Endodermal cell (in vitro differentiated cells): ENCODE data around the gene VAV3. TPM values are rescaled to one million over a fixed set of nuclear protein-coding genes. Genes with fewer than 3 reads are reported as not detected.

Experiments
- DNase-seq: peaks from one replicate; pipeline ENCODE4 v3.0.0-alpha.2; 2017
- H3K27ac ChIP-seq: 2 replicates; pipeline ENCODE4 v1.5.1; 2013; ENCODE audit warnings: mild to moderate bottlenecking, low read depth, low read length, moderate library complexity
- H3K27me3 ChIP-seq: 2 replicates; pipeline ENCODE4 v1.6.1; 2013; ENCODE audit warnings: mild to moderate bottlenecking, low read length, moderate library complexity; ENCODE audit not compliant: insufficient read depth, control insufficient read depth, poor library complexity, severe bottlenecking
- H3K36me3 ChIP-seq: 2 replicates; pipeline ENCODE4 v1.7.0; 2013; ENCODE audit warnings: mild to moderate bottlenecking, low read length, moderate library complexity; ENCODE audit not compliant: control insufficient read depth, insufficient read depth
- H3K4me1 ChIP-seq: one replicate; pipeline ENCODE4 v1.7.0; 2013; ENCODE audit warnings: low read length; ENCODE audit not compliant: control insufficient read depth, insufficient read depth
- H3K4me3 ChIP-seq: 2 replicates; pipeline ENCODE4 v1.5.1; 2013; ENCODE audit warnings: mild to moderate bottlenecking, low read length, moderate library complexity
- H3K9ac ChIP-seq: 2 replicates; pipeline ENCODE4 v1.6.1; 2013; ENCODE audit warnings: mild to moderate bottlenecking, low read length, moderate library complexity; ENCODE audit not compliant: poor library complexity, severe bottlenecking; ENCODE audit errors: extremely low read depth
- H3K9me3 ChIP-seq: 2 replicates; pipeline ENCODE4 v1.6.1; 2013; ENCODE audit warnings: mild to moderate bottlenecking, low read length, moderate library complexity; ENCODE audit not compliant: control insufficient read depth
- H3K27ac Mint-ChIP-seq: 2 replicates; pipeline ENCODE4 v1.8.0; 2020; ENCODE audit warnings: mixed read lengths
- H3K27me3 Mint-ChIP-seq: 2 replicates; pipeline ENCODE4 v1.8.0; 2021; ENCODE audit warnings: mild to moderate bottlenecking, mixed read lengths; ENCODE audit not compliant: insufficient read depth
- H3K36me3 Mint-ChIP-seq: 2 replicates; pipeline ENCODE4 v1.8.0; 2020; ENCODE audit warnings: low read depth, mixed read lengths
- H3K4me1 Mint-ChIP-seq: 2 replicates; pipeline ENCODE4 v1.8.0; 2020; ENCODE audit warnings: mixed read lengths
- H3K4me3 Mint-ChIP-seq: 2 replicates; pipeline ENCODE4 v1.8.0; 2020; ENCODE audit warnings: mild to moderate bottlenecking, moderate library complexity, mixed read lengths
- H3K9me3 Mint-ChIP-seq: 2 replicates; pipeline ENCODE4 v1.8.0; 2020; ENCODE audit warnings: mild to moderate bottlenecking, mixed read lengths
- CTCF ChIP-seq: fragments of 200-600 bp; sonication (generic); conservative IDR thresholded peaks from 2 replicates; pipeline ENCODE4 v1.5.0; 2021; ENCODE audit warnings: antibody characterized with exemption, mild to moderate bottlenecking
- WGBS, 2 experiments: methylation state at CpG; one replicate each; pipeline versions ENCODE4 v1.1.5 to v1.1.7; 2013; ENCODE audit warnings: missing lambda C conversion rate in 2 of 2, mixed read lengths in 1 of 2; ENCODE audit not compliant: insufficient coverage in 1 of 2, insufficient read length in 1 of 2; 5-methylcytosine and 5-hydroxymethylcytosine counted together
- total RNA-seq, 2 donors: library from RNA; stranded (reverse); fragmentation: NEBNext Ultra II Directional in 1 of 2; extraction: Animal tissue kit (Norgen Biotek cat#: 25700) in 1 of 2; gene quantifications; 2 replicates in 1 of 2; 3 replicates in 1 of 2; pipeline ENCODE4 v1.2.1, GENCODE V29; 2021

The VAV3 gene
- total RNA-seq, 2 donors from 2014 or later: 6.9 to 9.6 TPM

GRCh38 chr1:107934578-107934977 lies 30.4 kb downstream of the VAV3 start:
- no peaks in the 10 kb centered on the region for H3K27me3 Mint-ChIP-seq
- H3K27ac Mint-ChIP-seq: no peak overlapping the region
- Histone ChIP-seq H3K27ac (no peak overlapping the region), H3K36me3 (no peaks in the 10 kb centered on the region), H3K27me3 (no peaks in the 10 kb centered on the region), H3K9ac (no peak overlapping the region), H3K4me3 (no peak overlapping the region), H3K9me3 (no peaks in the 10 kb centered on the region), H3K4me1 (peaks cover 2% of the 10 kb centered on the region)
- DNase-seq: no peak
- H3K9me3 Mint-ChIP-seq: no peaks in the 10 kb centered on the region
- TF ChIP-seq CTCF: no peak
- WGBS, 2 experiments: 88 to 97% methylated on average over 4 to 5 of the region's 5 CpGs
- no peak overlapping the region for H3K4me3 Mint-ChIP-seq
- peaks cover 25% of the 10 kb centered on the region for H3K4me1 Mint-ChIP-seq
- H3K36me3 Mint-ChIP-seq: no peaks in the 10 kb centered on the region

DNA sequence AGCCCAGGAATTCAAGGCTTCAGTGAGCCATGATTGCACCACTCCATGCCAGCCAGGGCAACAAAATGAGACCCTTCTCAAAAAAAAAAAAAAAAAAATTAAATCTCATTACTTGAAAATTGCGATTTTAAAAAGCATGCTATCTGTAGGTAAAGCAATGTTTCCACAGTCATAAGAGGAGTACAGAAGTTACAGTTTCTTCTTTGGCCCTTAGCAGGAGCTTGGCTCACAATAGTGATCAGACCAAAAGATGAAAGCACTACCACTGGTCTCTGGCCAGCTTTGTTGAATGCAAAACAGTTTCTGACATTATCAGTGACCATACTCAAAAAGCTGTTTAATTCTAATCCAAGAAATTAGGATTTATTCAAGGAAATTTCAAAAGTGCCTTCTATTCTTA lies 31.2 kb downstream of the VAV3 start:
- H3K4me1 Mint-ChIP-seq: peaks cover 26% of the 10 kb centered on the region
- H3K27me3 ChIP-seq: no peaks in the 10 kb centered on the region
- H3K27ac ChIP-seq: no peak overlapping the region
- H3K27me3 Mint-ChIP-seq: no peaks in the 10 kb centered on the region
- no peak overlapping the region for H3K9ac ChIP-seq
- H3K27ac Mint-ChIP-seq: no peak overlapping the region
- H3K36me3 Mint-ChIP-seq: no peaks in the 10 kb centered on the region
- no peak overlapping the region for H3K4me3 ChIP-seq
- H3K36me3 ChIP-seq: no peaks in the 10 kb centered on the region
- DNase-seq: no peak
- no peaks in the 10 kb centered on the region for H3K9me3 Mint-ChIP-seq
- no peaks in the 10 kb centered on the region for H3K9me3 ChIP-seq
- 91% methylated on average over 1 of the region's 1 CpG; no CpG with 5 or more reads in 1 of the 2 experiments for WGBS, 2 experiments
- H3K4me1 ChIP-seq: peaks cover 2% of the 10 kb centered on the region
- no peak overlapping the region for H3K4me3 Mint-ChIP-seq
- no peak for TF ChIP-seq CTCF

DNA sequence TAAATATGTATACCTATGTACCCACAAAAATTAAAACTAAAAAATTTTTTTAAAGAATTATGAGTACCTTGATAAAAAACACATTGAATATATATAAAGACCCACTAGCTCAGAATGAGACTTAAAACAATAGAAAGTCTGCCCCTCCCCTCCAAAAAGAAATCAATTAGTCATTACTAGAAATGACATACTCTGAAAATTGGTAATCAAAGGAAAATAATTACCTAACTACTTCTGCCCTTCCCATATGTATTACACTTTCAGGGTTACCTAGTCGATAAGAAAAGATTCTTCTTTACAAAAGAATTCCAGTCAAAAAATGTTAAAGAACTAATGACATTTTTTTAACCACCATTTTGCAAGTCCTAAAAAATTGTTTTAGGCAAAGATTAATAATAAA lies 34.7 kb downstream of the VAV3 start:
- H3K27me3 ChIP-seq: no peaks in the 10 kb centered on the region
- DNase-seq: no peak
- Mint-ChIP-seq H3K27me3 (no peaks in the 10 kb centered on the region), H3K4me1 (peaks cover 22% of the 10 kb centered on the region), H3K36me3 (no peaks in the 10 kb centered on the region), H3K4me3 (no peak overlapping the region), H3K9me3 (no peaks in the 10 kb centered on the region), H3K27ac (no peak overlapping the region)
- no peaks in the 10 kb centered on the region for H3K36me3 ChIP-seq
- H3K27ac ChIP-seq: no peak overlapping the region
- H3K4me3 ChIP-seq: no peak overlapping the region
- H3K9ac ChIP-seq: no peak overlapping the region
- H3K4me1 ChIP-seq: peaks cover 2% of the 10 kb centered on the region
- 100% methylated on average over 1 of the region's 1 CpG; no CpG with 5 or more reads in 1 of the 2 experiments for WGBS, 2 experiments
- TF ChIP-seq CTCF: no peak
- H3K9me3 ChIP-seq: no peaks in the 10 kb centered on the region
